B cell (primary cell): ENCODE measurements around the gene PSENEN.

Experiments used
- CTCF ChIP-seq: fragments of 200-600 bp; IDR thresholded peaks from one replicate; pipeline ENCODE4 v1.8.0; 2022; ENCODE audit warnings: antibody characterized with exemption, mild to moderate bottlenecking
- EZH2 ChIP-seq: IDR thresholded peaks from 2 replicates; pipeline ENCODE4 v1.6.1; 2012; ENCODE audit warnings: borderline replicate concordance, low read depth, mild to moderate bottlenecking, moderate library complexity, low read length; ENCODE audit not compliant: insufficient read depth, poor library complexity, severe bottlenecking

- TF ChIP-seq CTCF (no peak), EZH2 (no peak)
Observed at GRCh38 chr19:35781650-35782049, 36.2 kb downstream of the PSENEN start.
